ENCODE measurements around the gene TVP23C. TPM values are rescaled to one million over a fixed set of nuclear protein-coding genes. Genes with fewer than 3 reads are reported as not detected.
A peak's percentile ranks its signal among the peaks of the same experiment; 100 is the strongest.
"Not testable (repeated sequence)": the region's sequence is repeated elsewhere in the genome, so short reads cannot be mapped to it uniquely, and the experiment has no call there.

TVP23C gene
- total RNA-seq, 4 donors from 2014 or later = 5.6 to 14.8 (median 8.2) TPM

DNA sequence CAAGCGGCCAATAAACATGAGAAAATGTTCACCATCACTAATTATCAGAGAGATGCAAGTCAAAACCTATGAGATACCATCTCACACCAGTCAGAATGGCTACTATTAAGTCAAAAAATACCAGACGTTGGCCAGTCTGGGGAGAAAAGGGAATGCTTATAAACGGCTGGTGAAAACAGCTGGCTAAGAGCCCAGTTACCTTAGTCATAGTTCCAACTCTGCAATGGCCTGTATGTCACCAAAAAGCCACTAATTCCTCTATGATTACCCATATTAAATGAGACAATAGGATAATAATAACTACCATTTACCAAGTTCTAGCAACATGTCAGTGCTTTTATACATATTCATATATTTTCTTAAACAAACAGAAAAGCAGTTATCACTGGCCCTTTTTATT is 52.9 kb downstream of the TVP23C start:
- intact Hi-C loops (cut with DNase I; ENCODE audit: low total_unique reads) = no loop called here
- no peak overlapping the region for H3K4me3 ChIP-seq (ENCODE audit: low read depth, poor library complexity, severe bottlenecking)
- TF ChIP-seq, protein P1, sequence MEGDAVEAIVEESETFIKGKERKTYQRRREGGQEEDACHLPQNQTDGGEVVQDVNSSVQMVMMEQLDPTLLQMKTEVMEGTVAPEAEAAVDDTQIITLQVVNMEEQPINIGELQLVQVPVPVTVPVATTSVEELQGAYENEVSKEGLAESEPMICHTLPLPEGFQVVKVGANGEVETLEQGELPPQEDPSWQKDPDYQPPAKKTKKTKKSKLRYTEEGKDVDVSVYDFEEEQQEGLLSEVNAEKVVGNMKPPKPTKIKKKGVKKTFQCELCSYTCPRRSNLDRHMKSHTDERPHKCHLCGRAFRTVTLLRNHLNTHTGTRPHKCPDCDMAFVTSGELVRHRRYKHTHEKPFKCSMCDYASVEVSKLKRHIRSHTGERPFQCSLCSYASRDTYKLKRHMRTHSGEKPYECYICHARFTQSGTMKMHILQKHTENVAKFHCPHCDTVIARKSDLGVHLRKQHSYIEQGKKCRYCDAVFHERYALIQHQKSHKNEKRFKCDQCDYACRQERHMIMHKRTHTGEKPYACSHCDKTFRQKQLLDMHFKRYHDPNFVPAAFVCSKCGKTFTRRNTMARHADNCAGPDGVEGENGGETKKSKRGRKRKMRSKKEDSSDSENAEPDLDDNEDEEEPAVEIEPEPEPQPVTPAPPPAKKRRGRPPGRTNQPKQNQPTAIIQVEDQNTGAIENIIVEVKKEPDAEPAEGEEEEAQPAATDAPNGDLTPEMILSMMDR (IDR thresholded peaks at IDR 0.05) = no peak
- TF ChIP-seq POLR2A (IDR thresholded peaks at IDR 0.05) = no peak
- no peak for DNase-seq (ENCODE audit: low spot score in 2 of 2)
- WGBS, 2 donors = 46% methylated on average over 3 of the region's 3 CpGs

DNA sequence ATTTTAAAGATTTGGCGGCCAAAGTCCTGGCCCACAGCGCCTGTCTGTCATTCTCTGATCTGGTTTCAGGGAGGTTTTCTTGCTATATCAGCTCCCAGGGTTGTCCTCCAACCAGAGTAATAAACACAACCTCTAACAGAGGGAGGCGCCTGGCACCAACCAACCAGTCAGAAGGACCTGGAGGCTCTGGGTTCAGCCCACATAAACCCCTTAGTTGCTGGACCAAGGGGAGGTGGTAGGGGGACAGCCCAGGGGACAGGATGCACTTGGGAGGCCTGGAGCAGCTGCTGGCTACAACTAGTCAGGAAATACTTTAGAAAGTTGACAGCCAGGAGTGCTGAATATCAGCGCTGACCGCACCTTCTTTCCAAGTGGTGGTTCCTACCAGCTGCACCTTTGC is 54.2 kb downstream of the TVP23C start:
- no peak for DNase-seq (ENCODE audit: low spot score in 2 of 2)
- WGBS, 2 donors = 85 to 91% methylated on average over 5 of the region's 5 CpGs
- TF ChIP-seq, protein P1 (IDR thresholded peaks at IDR 0.05) = no peak
- TF ChIP-seq POLR2A (IDR thresholded peaks at IDR 0.05) = no peak
- no peak overlapping the region for H3K4me3 ChIP-seq (ENCODE audit: low read depth, poor library complexity, severe bottlenecking)
- intact Hi-C loops (cut with DNase I; ENCODE audit: low total_unique reads) = loop anchor here (10.0 kb wide), 1 partner anchor 104 kb away; no protein-coding TSS in a partner anchor

DNA sequence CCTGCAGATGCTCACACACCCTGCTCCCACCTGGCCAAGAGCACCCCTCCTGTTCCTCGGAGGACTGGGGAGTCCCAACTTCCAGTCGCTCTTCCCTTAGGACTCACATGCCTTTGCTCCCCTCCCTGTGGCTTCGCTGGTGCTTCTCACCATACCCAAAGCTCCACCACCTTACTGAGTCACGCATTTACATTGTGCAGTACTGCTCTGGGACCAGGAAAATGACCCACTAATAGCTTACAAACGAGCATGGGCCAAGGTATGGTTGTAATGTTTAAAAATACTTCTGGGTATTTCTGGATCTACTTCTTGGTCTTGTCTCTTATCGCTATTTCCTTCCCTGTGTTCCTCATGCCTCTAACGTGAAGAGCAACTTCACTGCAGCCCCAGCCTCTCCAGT is 54.8 kb downstream of the TVP23C start:
- no peak for TF ChIP-seq POLR2A (IDR thresholded peaks at IDR 0.05)
- TF ChIP-seq, protein P1 (IDR thresholded peaks at IDR 0.05) = no peak
- no peak overlapping the region for H3K4me3 ChIP-seq (ENCODE audit: low read depth, poor library complexity, severe bottlenecking)
- intact Hi-C loops (cut with DNase I; ENCODE audit: low total_unique reads) = loop anchor here (10.0 kb wide), 1 partner anchor 104 kb away; no protein-coding TSS in a partner anchor
- WGBS, 2 donors = 73 to 74% methylated on average over 7 of the region's 7 CpGs
- DNase-seq (ENCODE audit: low spot score in 2 of 2) = no peak

DNA sequence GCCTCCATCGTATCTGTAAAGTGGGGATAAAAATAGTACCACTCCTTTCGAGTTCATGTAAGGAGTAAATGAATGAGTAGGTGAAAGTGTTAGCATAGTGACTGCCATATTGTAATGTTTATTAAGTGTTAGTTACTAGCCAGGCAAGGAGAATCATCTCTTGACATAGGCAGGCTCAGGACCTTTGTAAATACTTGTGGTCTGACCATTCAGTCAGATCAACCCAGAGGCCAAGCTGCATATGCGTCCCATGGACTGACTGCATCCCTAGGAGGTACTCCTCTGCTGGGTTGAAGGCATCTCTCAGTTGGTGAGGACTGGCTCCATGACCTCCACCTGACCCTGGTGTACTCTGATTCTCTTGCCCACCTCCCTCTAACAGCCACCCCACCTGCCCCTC is 55.4 kb downstream of the TVP23C start:
- intact Hi-C loops (cut with DNase I; ENCODE audit: low total_unique reads) = loop anchor here (10.0 kb wide), 1 partner anchor 103 kb away; no protein-coding TSS in a partner anchor
- WGBS, 2 donors = 91 to 97% methylated on average over 3 of the region's 3 CpGs
- no peak for TF ChIP-seq POLR2A (IDR thresholded peaks at IDR 0.05)
- TF ChIP-seq, protein P1 (IDR thresholded peaks at IDR 0.05) = no peak
- peak in 1 of 2 donors; percentile 21 for DNase-seq (ENCODE audit: low spot score in 2 of 2)
- H3K4me3 ChIP-seq (ENCODE audit: low read depth, poor library complexity, severe bottlenecking) = no peak overlapping the region

DNA sequence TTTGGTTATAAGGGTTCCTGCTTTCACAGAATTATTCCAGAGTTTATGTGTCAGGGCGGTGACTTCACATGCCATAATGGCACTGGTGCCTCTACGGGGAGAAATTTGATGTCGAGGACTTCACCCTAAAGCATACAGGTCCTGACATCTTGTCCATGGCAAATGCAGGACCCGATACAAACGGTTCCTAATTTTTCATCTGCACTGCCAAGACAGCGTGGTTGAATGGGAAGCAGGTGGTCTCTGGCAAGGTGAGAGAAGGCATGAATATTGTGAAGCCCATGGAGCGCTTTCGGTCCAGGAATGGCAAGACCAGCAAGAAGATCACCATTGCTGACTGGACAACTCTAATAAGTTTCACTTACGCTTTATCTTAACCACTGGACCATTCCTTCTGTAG is 56.3 kb downstream of the TVP23C start:
- intact Hi-C loops (cut with DNase I; ENCODE audit: low total_unique reads) = loop anchor here (10.0 kb wide), 1 partner anchor 102 kb away; no protein-coding TSS in a partner anchor
- 93 to 98% methylated on average over 9 of the region's 9 CpGs for WGBS, 2 donors
- TF ChIP-seq POLR2A (IDR thresholded peaks at IDR 0.05) = no peak
- TF ChIP-seq, protein P1 (IDR thresholded peaks at IDR 0.05) = no peak

DNA sequence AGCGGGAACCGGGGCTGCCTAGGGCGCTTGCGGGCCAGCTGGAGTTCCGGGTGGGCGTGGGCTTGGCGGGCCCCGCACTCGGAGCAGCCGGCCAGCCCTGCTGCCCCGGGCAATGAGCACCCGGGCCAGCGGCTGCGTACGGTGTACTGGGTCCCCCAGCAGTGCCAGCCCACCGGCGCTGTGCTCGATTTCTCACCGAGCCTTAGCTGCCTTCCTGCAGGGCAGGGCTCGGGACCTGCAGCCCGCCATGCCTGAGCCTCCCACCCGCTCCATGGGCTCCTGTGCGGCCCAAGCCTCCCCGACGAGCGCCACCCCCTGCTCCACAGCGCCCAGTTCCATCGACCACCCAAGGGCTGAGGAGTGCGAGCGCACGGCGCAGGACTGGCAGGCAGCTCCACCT is 57.6 kb downstream of the TVP23C start:
- not testable (repeated sequence) for H3K4me3 ChIP-seq (ENCODE audit: low read depth, poor library complexity, severe bottlenecking)
- WGBS, 2 donors = 85 to 100% methylated on average over 3 to 11 of the region's 32 CpGs
- DNase-seq (ENCODE audit: low spot score in 2 of 2) = peak in 1 of 2 donors; percentile 43
- intact Hi-C loops (cut with DNase I; ENCODE audit: low total_unique reads) = loop anchor here (10.0 kb wide), 1 partner anchor 101 kb away; no protein-coding TSS in a partner anchor

More for the DNA sequence above, 56.3 kb downstream of the TVP23C start:
- DNase-seq (ENCODE audit: low spot score in 2 of 2) = peak in 1 of 2 donors; percentile 73
- H3K4me3 ChIP-seq (ENCODE audit: low read depth, poor library complexity, severe bottlenecking) = no peak overlapping the region

Data from lower leg skin (tissue), 4 donors.